OCI-LY3 (cell line): ENCODE data around the gene P4HA2.

Source experiments
- H2AFZ ChIP-seq: fragments of 200-600, 300-600 bp; shearing (Covaris generic); 2 replicates; pipeline ENCODE4 v1.6.0; 2014; ENCODE audit warnings: antibody characterized with exemption, low read depth, low read length
- H3K27ac ChIP-seq: fragments of 200-600, 300-600 bp; sonication (generic); 2 replicates; pipeline ENCODE4 v1.5.1; 2014; ENCODE audit warnings: mild to moderate bottlenecking, low read length, moderate library complexity, mixed read lengths
- H3K27me3 ChIP-seq: fragments of 200-600, 300-600 bp; sonication (generic); 2 replicates; pipeline ENCODE4 v1.6.1; 2014; ENCODE audit warnings: low read depth, low read length, mixed read lengths
- H3K36me3 ChIP-seq: fragments of 200-600, 300-600 bp; sonication (generic); replicated peaks from 2 replicates; pipeline ENCODE3; 2014; ENCODE audit warnings: low read depth, low read length, mixed read lengths
- H3K4me1 ChIP-seq: fragments of 300-600, 200-600 bp; sonication (generic); 2 replicates; pipeline ENCODE4 v1.6.1; 2014; ENCODE audit warnings: low read length, mixed read lengths
- H3K4me2 ChIP-seq: fragments of 200-600, 300-600 bp; sonication (generic); 2 replicates; pipeline ENCODE4 v1.6.1; 2014; ENCODE audit warnings: low read length, mixed read lengths
- H3K4me3 ChIP-seq: fragments of 300-600, 200-600 bp; sonication (generic); 2 replicates; pipeline ENCODE4 v1.5.1; 2014; ENCODE audit warnings: antibody characterized with exemption, mild to moderate bottlenecking, low read length, moderate library complexity
- H3K79me2 ChIP-seq: fragments of 300-600, 200-600 bp; shearing (Covaris generic); 2 replicates; pipeline ENCODE4 v1.6.1; 2014; ENCODE audit warnings: mild to moderate bottlenecking, low read length, mixed read lengths
- H3K9ac ChIP-seq: fragments of 300-600, 200-600 bp; shearing (Covaris generic); 2 replicates; pipeline ENCODE4 v1.6.0; 2014; ENCODE audit warnings: mild to moderate bottlenecking, low read length, moderate library complexity
- H3K9me3 ChIP-seq: fragments of 200-600, 300-600 bp; shearing (Covaris generic); 2 replicates; pipeline ENCODE4 v1.6.1; 2014; ENCODE audit warnings: low read length, mixed read lengths; ENCODE audit not compliant: insufficient read depth
- H4K20me1 ChIP-seq: fragments of 200-600, 300-600 bp; sonication (generic); 2 replicates; pipeline ENCODE4 v1.6.1; 2016; ENCODE audit warnings: low read length, mixed read lengths; ENCODE audit not compliant: insufficient read depth
- CTCF ChIP-seq: fragments of 200-600, 300-600 bp; sonication (generic); IDR thresholded peaks from 2 replicates; pipeline ENCODE4 v1.5.1; 2014; ENCODE audit warnings: antibody characterized with exemption, low read length, low read depth
- EZH2phosphoT487 ChIP-seq: fragments of 200-600 bp; shearing (Covaris generic); IDR thresholded peaks from 2 replicates; pipeline ENCODE4 v1.6.1; 2018; ENCODE audit warnings: antibody characterized with exemption, mixed run types, low read depth

The P4HA2 gene

DNA sequence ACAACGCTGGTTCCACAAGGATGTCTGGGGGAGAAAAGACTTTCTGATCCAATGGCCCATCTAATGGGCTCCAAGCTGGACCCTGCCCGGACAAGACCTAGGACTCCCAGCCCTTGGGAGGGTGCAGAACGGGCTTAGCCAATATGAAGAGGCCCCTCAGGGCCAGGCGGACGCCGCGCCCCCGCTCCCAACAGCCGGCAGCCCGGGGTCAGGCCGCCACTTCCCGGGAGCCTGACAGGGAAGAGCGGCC, 493 bp downstream of the P4HA2 start:
- no peak overlapping the region for H3K4me3 ChIP-seq
- H3K27me3 ChIP-seq, result peaks cover 24% of the 10 kb centered on the region
- no peak for TF ChIP-seq EZH2phosphoT487
- TF ChIP-seq CTCF, result no peak
- no peaks in the 10 kb centered on the region for H3K79me2 ChIP-seq
- no peak overlapping the region for H3K27ac ChIP-seq
- H2AFZ ChIP-seq, result no peak overlapping the region
- H3K4me2 ChIP-seq, result no peak overlapping the region
- peaks cover 6% of the 10 kb centered on the region; the same call in 1 of the 2 replicates for H4K20me1 ChIP-seq
- no peaks in the 10 kb centered on the region for H3K9me3 ChIP-seq
- peaks cover 11% of the 10 kb centered on the region for H3K4me1 ChIP-seq
- H3K36me3 ChIP-seq, result no peaks in the 10 kb centered on the region
- no peak overlapping the region for H3K9ac ChIP-seq

DNA sequence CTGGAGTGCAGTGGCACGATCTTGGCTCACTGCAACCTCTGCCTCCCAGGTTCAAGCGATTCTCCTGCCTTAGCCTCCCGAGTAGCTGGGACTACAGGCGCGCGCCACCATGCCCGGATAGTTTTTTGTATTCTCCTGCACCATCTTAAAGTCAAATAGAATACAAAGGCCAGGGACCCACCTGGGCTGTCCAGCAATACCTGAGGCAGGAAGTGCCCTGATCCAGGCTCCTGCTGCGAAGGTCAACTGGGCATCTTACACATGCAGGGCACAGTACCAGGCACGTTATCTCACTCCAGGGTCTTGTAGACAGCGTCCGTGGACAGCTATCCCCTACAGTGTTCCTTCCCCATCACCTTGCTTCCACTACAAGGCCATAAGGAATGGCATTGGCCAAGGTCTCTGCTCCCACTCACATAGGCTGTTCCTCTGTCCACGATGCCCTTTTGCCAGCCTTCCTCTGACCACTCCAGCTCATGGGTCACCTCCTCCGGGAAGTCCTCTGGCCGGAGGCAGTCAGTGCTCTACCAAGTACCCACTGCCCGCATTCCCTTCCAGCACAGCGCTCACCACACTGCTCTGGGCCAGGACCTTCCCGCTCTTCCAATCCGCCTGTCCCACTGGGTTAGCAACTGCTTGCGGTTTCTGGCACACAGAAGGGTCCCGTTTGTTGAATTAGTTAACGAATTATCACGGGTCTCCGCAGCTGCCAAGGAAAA, 978 bp downstream of the P4HA2 start:
- no peak overlapping the region for H3K4me2 ChIP-seq
- peaks cover 6% of the 10 kb centered on the region; the same call in 1 of the 2 replicates for H4K20me1 ChIP-seq
- no peak overlapping the region for H3K9ac ChIP-seq
- no peak overlapping the region for H2AFZ ChIP-seq
- H3K27me3 ChIP-seq, result peaks cover 28% of the 10 kb centered on the region
- no peaks in the 10 kb centered on the region for H3K79me2 ChIP-seq
- no peaks in the 10 kb centered on the region for H3K36me3 ChIP-seq
- peaks cover 16% of the 10 kb centered on the region for H3K4me1 ChIP-seq
- no peaks in the 10 kb centered on the region for H3K9me3 ChIP-seq
- H3K4me3 ChIP-seq, result no peak overlapping the region
- no peak for TF ChIP-seq EZH2phosphoT487
- no peak for TF ChIP-seq CTCF
- no peak overlapping the region for H3K27ac ChIP-seq

DNA sequence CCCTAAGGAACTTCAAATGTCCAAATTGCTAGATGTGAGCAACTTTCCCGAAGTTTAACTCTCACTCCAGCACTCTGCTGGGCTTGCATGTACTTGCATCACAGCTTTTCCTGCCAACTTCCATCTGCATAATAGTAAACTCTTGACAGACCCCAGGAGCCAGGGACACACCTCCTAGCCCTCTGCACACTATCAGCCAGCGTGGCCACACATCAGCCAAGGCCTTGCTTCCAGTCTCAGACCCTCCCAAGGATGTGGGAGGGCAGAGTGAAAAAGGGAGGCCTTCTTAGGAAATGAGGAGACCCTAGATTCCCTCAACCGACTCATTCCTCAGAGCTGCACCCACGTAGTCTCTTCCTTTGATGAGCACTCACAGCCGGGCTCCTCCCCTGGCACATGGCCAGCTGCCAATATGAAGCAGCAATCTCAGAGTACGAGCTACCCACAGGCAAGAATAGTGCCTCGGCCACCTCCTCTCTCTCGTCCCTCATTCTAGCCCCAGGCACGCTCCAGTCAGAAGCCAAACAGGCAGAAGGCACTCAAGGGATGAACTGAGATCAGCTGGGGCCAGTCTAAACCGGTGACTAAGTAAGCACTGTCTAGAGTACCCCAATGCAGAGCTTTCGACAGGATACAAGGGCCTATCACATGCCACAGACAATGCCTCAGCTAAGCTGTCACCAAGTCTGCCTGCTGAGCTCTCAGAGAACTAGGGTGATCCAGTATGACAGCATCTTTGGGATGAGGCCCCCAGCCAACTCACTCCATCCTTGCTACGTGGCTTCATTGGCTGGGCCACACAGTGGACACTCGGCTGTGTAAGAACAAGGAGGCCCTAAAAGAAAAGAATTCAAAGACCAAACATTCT, 2.3 kb downstream of the P4HA2 start:
- H3K9me3 ChIP-seq, result no peaks in the 10 kb centered on the region
- peaks cover 6% of the 10 kb centered on the region; the same call in 1 of the 2 replicates for H4K20me1 ChIP-seq
- H3K4me1 ChIP-seq, result peaks cover 16% of the 10 kb centered on the region
- H2AFZ ChIP-seq, result no peak overlapping the region
- no peak overlapping the region for H3K4me3 ChIP-seq
- H3K9ac ChIP-seq, result no peak overlapping the region
- H3K27me3 ChIP-seq, result peaks cover 35% of the 10 kb centered on the region
- H3K27ac ChIP-seq, result no peak overlapping the region
- H3K79me2 ChIP-seq, result no peaks in the 10 kb centered on the region
- TF ChIP-seq EZH2phosphoT487, result no peak
- no peak for TF ChIP-seq CTCF
- H3K36me3 ChIP-seq, result no peaks in the 10 kb centered on the region
- H3K4me2 ChIP-seq, result no peak overlapping the region

DNA sequence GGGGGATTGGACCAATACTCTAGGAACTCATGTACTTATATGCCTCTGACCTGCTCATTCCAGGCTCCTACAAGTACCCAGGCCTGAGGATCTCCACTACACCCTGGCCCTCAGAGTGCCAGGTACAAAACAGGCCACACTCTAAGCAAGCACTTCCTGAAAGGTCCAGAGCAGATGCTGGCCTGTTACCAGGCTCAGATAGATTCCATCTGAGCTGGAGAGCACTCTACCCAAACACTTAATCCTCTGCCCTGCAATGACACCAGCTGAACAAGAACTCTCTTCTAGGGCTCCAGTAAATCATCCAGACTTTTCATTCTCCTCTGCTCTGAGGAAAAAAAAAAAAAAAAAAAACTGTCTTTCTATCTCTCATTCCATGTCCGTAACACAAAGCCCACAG, 2.9 kb downstream of the P4HA2 start:
- peaks cover 42% of the 10 kb centered on the region for H3K27me3 ChIP-seq
- no peak overlapping the region for H2AFZ ChIP-seq
- no peak overlapping the region for H3K9ac ChIP-seq
- no peak overlapping the region for H3K27ac ChIP-seq
- no peak for TF ChIP-seq EZH2phosphoT487
- TF ChIP-seq CTCF, result no peak
- peaks cover 6% of the 10 kb centered on the region; the same call in 1 of the 2 replicates for H4K20me1 ChIP-seq
- no peak overlapping the region for H3K4me2 ChIP-seq
- no peaks in the 10 kb centered on the region for H3K9me3 ChIP-seq
- peaks cover 16% of the 10 kb centered on the region for H3K4me1 ChIP-seq
- no peaks in the 10 kb centered on the region for H3K36me3 ChIP-seq
- no peak overlapping the region for H3K4me3 ChIP-seq
- H3K79me2 ChIP-seq, result no peaks in the 10 kb centered on the region
